ENCODE data around the gene RNGTT. TPM values are rescaled to one million over a fixed set of nuclear protein-coding genes. Genes with fewer than 3 reads are reported as not detected.
A peak's percentile ranks its signal among the peaks of the same experiment; 100 is the strongest.

The RNGTT gene
- total and polyA plus RNA-seq, 10 of the 15 experiments (the other 5 are each of a cell fraction or from before 2014, with no cell fraction given) = 7.7 to 30.4 (median 22.2) TPM

GRCh38 chr6:88852000-88852399 is 111.4 kb downstream of the RNGTT start:
- Histone ChIP-seq H3K4me1 (ENCODE audit: control insufficient read depth, insufficient read depth, low read length) (no peaks in the 10 kb centered on the region), H2AFZ (ENCODE audit: control insufficient read depth, low read depth, low read length) (no peak overlapping the region), H3K9me3 (replicated peaks; ENCODE audit: control insufficient read depth, insufficient read depth, low read length) (no peaks in the 10 kb centered on the region), H3K4me3 (no peak overlapping the region), H3K27me3 (replicated peaks in 1 of 2; ENCODE audit: control insufficient read depth in 2 of 2, insufficient read depth in 2 of 2, low read length in 1 of 2) (no peaks in the 10 kb centered on the region), H3K4me2 (ENCODE audit: control insufficient read depth, insufficient read depth) (no peak overlapping the region), H4K20me1 (ENCODE audit: control insufficient read depth, insufficient read depth) (no peaks in the 10 kb centered on the region), H3K36me3 (ENCODE audit: control insufficient read depth in 2 of 2, insufficient read depth in 2 of 2, low read length in 1 of 2) (peaks cover 0 to 1% of the 10 kb centered on the region in 2 experiments; a peak in 2 of 4 replicates), H3K27ac (ENCODE audit: control insufficient read depth, insufficient read depth) (no peak overlapping the region), H3K79me2 (ENCODE audit: control insufficient read depth, insufficient read depth, low read length) (no peaks in the 10 kb centered on the region), H3K9ac (ENCODE audit: control insufficient read depth, insufficient read depth, low read length) (no peak overlapping the region)
- no peak for ATAC-seq
- BruUV-seq (replicated peaks) = no TSS peak
- SMC1A ChIA-PET (ENCODE audit: uncharacterized antibody, unreplicated experiment) = no interaction called here
- no peak for FAIRE-seq
- RAD21 ChIA-PET (ENCODE audit: unreplicated experiment) = no interaction called here
- POLR2A ChIA-PET = no interaction called here
- DNase-seq (ENCODE audit: low read depth, low spot score) = no peak
- in situ Hi-C loops (cut with MboI) (no loop called here), intact Hi-C loops (cut with micrococcal nuclease; ENCODE audit: unreplicated experiment) (no loop called here)
- CTCF ChIA-PET = no interaction called here
- WGBS (ENCODE audit: insufficient coverage, insufficient replicate concordance, low lambda C conversion rate, missing lambda C conversion rate) = 98% methylated on average over 2 of the region's 2 CpGs
- no peak for TF ChIP-seq YBX1 (IDR thresholded peaks at IDR 0.05)

- H3K4me2 ChIP-seq (ENCODE audit: control insufficient read depth, insufficient read depth) = no peak overlapping the region
- no peak overlapping the region for H3K27ac ChIP-seq (ENCODE audit: control insufficient read depth, insufficient read depth)
- intact Hi-C loops (cut with micrococcal nuclease; ENCODE audit: unreplicated experiment) = no loop called here
- no peaks in the 10 kb centered on the region; the same call in 2 of the 3 replicates for H3K9me3 ChIP-seq (replicated peaks; ENCODE audit: control insufficient read depth, insufficient read depth, low read length)
- no peak overlapping the region for H2AFZ ChIP-seq (ENCODE audit: control insufficient read depth, low read depth, low read length)
- in situ Hi-C loops (cut with MboI) = no loop called here
- BruUV-seq (replicated peaks) = no TSS peak
- FAIRE-seq = no peak
- no peaks in the 10 kb centered on the region for H3K27me3 ChIP-seq (replicated peaks in 1 of 2; ENCODE audit: control insufficient read depth in 2 of 2, insufficient read depth in 2 of 2, low read length in 1 of 2)
- no peak overlapping the region for H3K9ac ChIP-seq (ENCODE audit: control insufficient read depth, insufficient read depth, low read length)
- H3K4me1 ChIP-seq (ENCODE audit: control insufficient read depth, insufficient read depth, low read length) = no peaks in the 10 kb centered on the region
- ATAC-seq = peak; percentile 27; the same call in 1 of the 3 replicates
- ChIA-PET SMC1A (ENCODE audit: uncharacterized antibody, unreplicated experiment) (interaction anchor here (1.2 kb wide), 1 partner anchor 19 kb away, joined by 4 read pairs; no protein-coding TSS in a partner anchor), CTCF (no interaction called here), POLR2A (interaction anchor here (0.6 to 1.0 kb wide), 2 partner anchors 10 to 145 kb away, joined by 4 to 9 read pairs; no protein-coding TSS in a partner anchor), RAD21 (ENCODE audit: unreplicated experiment) (interaction anchor here (1.0 kb wide), 2 partner anchors 9 to 19 kb away, joined by 3 read pairs; no protein-coding TSS in a partner anchor)
- H3K36me3 ChIP-seq (ENCODE audit: control insufficient read depth in 2 of 2, insufficient read depth in 2 of 2, low read length in 1 of 2) = peaks cover 2 to 5% of the 10 kb centered on the region in 2 experiments; a peak in 3 of 4 replicates
- no peaks in the 10 kb centered on the region for H3K79me2 ChIP-seq (ENCODE audit: control insufficient read depth, insufficient read depth, low read length)
- WGBS (ENCODE audit: insufficient coverage, insufficient replicate concordance, low lambda C conversion rate, missing lambda C conversion rate) = 100% methylated on average over 1 of the region's 1 CpG
- no peak overlapping the region for H3K4me3 ChIP-seq
- H4K20me1 ChIP-seq (ENCODE audit: control insufficient read depth, insufficient read depth) = no peaks in the 10 kb centered on the region
- DNase-seq (ENCODE audit: low read depth, low spot score) = no peak
- TF ChIP-seq ZBTB4 (CRISPR knock-in tag; IDR thresholded peaks at IDR 0.05) (no peak), MTA3 (IDR thresholded peaks at IDR 0.05; ENCODE audit: borderline replicate concordance, low read length) (no peak), ZNF687 (IDR thresholded peaks at IDR 0.05) (no peak), IRF4 (IDR thresholded peaks at IDR 0.05; ENCODE audit: low read depth, low read length) (no peak), ZNF384 (IDR thresholded peaks at IDR 0.05; ENCODE audit: borderline replicate concordance, low read depth, low read length) (no peak), IKZF1 (conservative IDR thresholded peaks at IDR 0.05) (no peak)
These were observed 114.5 kb downstream of the RNGTT start for GRCh38 chr6:88848870-88849269.
